H1 (cell line): ENCODE data around the gene SLC25A38. TPM values are rescaled to one million over a fixed set of nuclear protein-coding genes. Genes with fewer than 3 reads are reported as not detected.

ENCODE experiments used
- CTCF ChIA-PET: fragments of 300-600 bp; sonication (Branson Sonifier 250); formaldehyde crosslinking; loops from one replicate; lab custom pipeline; 2021; ENCODE audit not compliant: partially characterized antibody; lab: Charles Lee
- POLR2A ChIA-PET: fragments of 300-600 bp; sonication (Branson Sonifier 250); formaldehyde crosslinking; loops from one replicate; lab custom pipeline; 2021; ENCODE audit warnings: inconsistent platforms; ENCODE audit not compliant: partially characterized antibody; lab: Charles Lee
- DNase-seq, 2 experiments: peaks; one replicate each; pipeline versions ENCODE4 v3.0.0 to v3.0.0-alpha.2; 2010 to 2022; ENCODE audit warnings: low spot score in 2 of 2, low read depth in 1 of 2, mixed read lengths in 1 of 2
- FAIRE-seq: peaks from 2 replicates; lab custom pipeline; 2011; peaks lifted over from hg19 to GRCh38; lab: Jason Lieb, UNC
- H2AFZ ChIP-seq: 2 replicates; pipeline ENCODE4 v1.8.1; 2012; ENCODE audit warnings: low read length, inconsistent platforms
- H2AK5ac ChIP-seq: 2 replicates; pipeline ENCODE4 v1.6.1; 2013; ENCODE audit warnings: low read depth, low read length
- H2BK120ac ChIP-seq: replicated peaks from 2 replicates; pipeline ENCODE3; 2013; ENCODE audit warnings: low read depth, low read length, inconsistent platforms
- H2BK12ac ChIP-seq: 2 replicates; pipeline ENCODE4 v1.6.1; 2013; ENCODE audit warnings: low read depth, low read length
- H2BK15ac ChIP-seq: 2 replicates; pipeline ENCODE4 v1.6.1; 2013; ENCODE audit warnings: low read length
- H2BK20ac ChIP-seq: 2 replicates; pipeline ENCODE4 v1.6.1; 2013; ENCODE audit warnings: low read length
- H2BK5ac ChIP-seq: 2 replicates; pipeline ENCODE4 v1.6.1; 2013; ENCODE audit warnings: low read depth, low read length
- H3K14ac ChIP-seq: 2 replicates; pipeline ENCODE4 v1.6.1; 2013; ENCODE audit warnings: inconsistent platforms; ENCODE audit not compliant: insufficient read length
- H3K18ac ChIP-seq: 2 replicates; pipeline ENCODE4 v1.6.1; 2013; ENCODE audit warnings: low read length; ENCODE audit errors: extremely low read depth
- H3K23ac ChIP-seq: 2 replicates; pipeline ENCODE4 v1.6.1; 2013; ENCODE audit warnings: inconsistent platforms; ENCODE audit not compliant: insufficient read length
- H3K23me2 ChIP-seq: 2 replicates; pipeline ENCODE4 v1.6.1; 2013; ENCODE audit warnings: low read depth, low read length
- H3K27ac ChIP-seq: 2 replicates; pipeline ENCODE4 v1.6.1; 2011; ENCODE audit warnings: low read depth, low read length, inconsistent platforms
- H3K27me3 ChIP-seq, 4 experiments: replicated peaks in 1 of 4; 1 replicate in 1 of 4; 2 replicates in 3 of 4; pipeline versions ENCODE4 v1.6.1 to v1.8.1; 2011 to 2013; ENCODE audit warnings: low read length in 3 of 4, mild to moderate bottlenecking in 3 of 4, inconsistent platforms in 2 of 4, mixed read lengths in 2 of 4, moderate library complexity in 1 of 4; ENCODE audit not compliant: control insufficient read depth in 3 of 4, insufficient read depth in 3 of 4; ENCODE audit errors: extremely low read depth in 1 of 4
- H3K36me3 ChIP-seq, 4 experiments: 2 replicates each; pipeline versions ENCODE4 v1.6.1 to v1.8.1; 2011 to 2013; ENCODE audit warnings: mild to moderate bottlenecking in 4 of 4, low read length in 3 of 4, moderate library complexity in 2 of 4, control low read depth in 1 of 4, inconsistent platforms in 1 of 4; ENCODE audit not compliant: insufficient read depth in 4 of 4, control insufficient read depth in 2 of 4
- H3K4ac ChIP-seq: replicated peaks from 2 replicates; pipeline ENCODE3; 2013; ENCODE audit warnings: low read length, low read depth, mixed read lengths, inconsistent platforms; ENCODE audit not compliant: insufficient read length
- H3K4me1 ChIP-seq, 4 experiments: replicated peaks in 1 of 4; 1 replicate in 1 of 4; 2 replicates in 3 of 4; pipeline versions ENCODE4 v1.6.1 to v1.8.1; 2011 to 2013; ENCODE audit warnings: low read length in 3 of 4, inconsistent platforms in 2 of 4, mixed read lengths in 1 of 4; ENCODE audit not compliant: insufficient read depth in 4 of 4, control insufficient read depth in 3 of 4
- H3K4me2 ChIP-seq, 2 experiments: 2 replicates each; pipeline versions ENCODE4 v1.6.1 to v1.8.1; 2011 to 2013; ENCODE audit warnings: low read depth in 2 of 2, low read length in 2 of 2, control low read depth in 1 of 2, inconsistent platforms in 1 of 2, mild to moderate bottlenecking in 1 of 2; ENCODE audit not compliant: insufficient read depth in 1 of 2
- H3K4me3 ChIP-seq, 4 experiments: fragments of 200-600, 300-600 bp in 1 of 4; sonication (generic), shearing (Covaris generic), sonication (Bioruptor Twin) in 1 of 4; 2 replicates each; pipeline versions ENCODE4 v1.5.1 to v1.8.1; 2011 to 2016; ENCODE audit warnings: low read length in 4 of 4, low read depth in 3 of 4, control low read depth in 2 of 4, inconsistent platforms in 2 of 4, mild to moderate bottlenecking in 2 of 4, mixed read lengths in 1 of 4, moderate library complexity in 1 of 4; ENCODE audit not compliant: insufficient read depth in 2 of 4; ENCODE audit errors: extremely low read depth in 1 of 4
- H3K56ac ChIP-seq: replicated peaks from 2 replicates; pipeline ENCODE3; 2013; ENCODE audit warnings: low read depth, mild to moderate bottlenecking, mixed read lengths, low read length, inconsistent platforms; ENCODE audit not compliant: insufficient read length
- H3K79me1 ChIP-seq: 2 replicates; pipeline ENCODE4 v1.6.1; 2013; ENCODE audit warnings: low read depth, low read length, control low read depth
- H3K79me2 ChIP-seq, 2 experiments: 2 replicates each; pipeline versions ENCODE4 v1.6.1 to v1.8.1; 2012 to 2013; ENCODE audit warnings: low read length in 2 of 2, mild to moderate bottlenecking in 2 of 2, inconsistent platforms in 1 of 2; ENCODE audit not compliant: insufficient read depth in 2 of 2, control insufficient read depth in 1 of 2
- H3K9ac ChIP-seq, 4 experiments: replicated peaks in 1 of 4; 1 replicate in 1 of 4; 2 replicates in 3 of 4; pipeline versions ENCODE4 v1.6.1 to v1.8.1; 2011 to 2013; ENCODE audit warnings: low read depth in 3 of 4, low read length in 3 of 4, control low read depth in 2 of 4, mild to moderate bottlenecking in 2 of 4, moderate library complexity in 2 of 4, inconsistent platforms in 1 of 4; ENCODE audit errors: extremely low read depth in 1 of 4
- H3K9me3 ChIP-seq, 2 experiments: 2 replicates each; pipeline versions ENCODE4 v1.6.1 to v1.8.1; 2012 to 2013; ENCODE audit warnings: mild to moderate bottlenecking in 2 of 2, moderate library complexity in 2 of 2, control low read depth in 1 of 2, inconsistent platforms in 1 of 2, low read depth in 1 of 2, low read length in 1 of 2, mixed read lengths in 1 of 2; ENCODE audit not compliant: insufficient read depth in 2 of 2
- H4K20me1 ChIP-seq, 2 experiments: replicated peaks in 1 of 2; 2 replicates each; pipeline versions ENCODE3 to v1.8.1; 2011 to 2013; ENCODE audit warnings: inconsistent platforms in 2 of 2, low read length in 2 of 2, mild to moderate bottlenecking in 1 of 2; ENCODE audit not compliant: insufficient read depth in 2 of 2, control insufficient read depth in 1 of 2
- H4K5ac ChIP-seq: 2 replicates; pipeline ENCODE4 v1.6.1; 2013; ENCODE audit warnings: low read length, low read depth, mixed read lengths, inconsistent platforms; ENCODE audit not compliant: insufficient read length
- H4K8ac ChIP-seq: 2 replicates; pipeline ENCODE4 v1.8.0; 2013; ENCODE audit warnings: mild to moderate bottlenecking, moderate library complexity, low read length, inconsistent platforms; ENCODE audit not compliant: insufficient read depth; ENCODE audit errors: extremely low read depth
- H4K91ac ChIP-seq: replicated peaks from 2 replicates; pipeline ENCODE3; 2013; ENCODE audit warnings: low read length, mixed read lengths, inconsistent platforms; ENCODE audit not compliant: insufficient read length
- ASH2L ChIP-seq: fragments of 200-600, 300-600 bp; sonication (generic); IDR thresholded peaks from one replicate; pipeline ENCODE4 v1.7.1; 2017; ENCODE audit warnings: low read length
- EZH2 ChIP-seq: fragments of 200-600 bp; sonication (generic); IDR thresholded peaks from 2 replicates; pipeline ENCODE4 v1.7.1; 2012; ENCODE audit warnings: low read depth, mild to moderate bottlenecking, moderate library complexity, low read length, inconsistent platforms; ENCODE audit not compliant: severe bottlenecking
- HDAC2 ChIP-seq, 2 experiments: fragments of 300-600 bp in 1 of 2; sonication (generic) in 1 of 2; IDR thresholded peaks; 2 replicates each; pipeline ENCODE4 v1.6.1; 2011 to 2012; ENCODE audit warnings: low read depth in 2 of 2, low read length in 2 of 2, mild to moderate bottlenecking in 2 of 2, moderate library complexity in 2 of 2, borderline replicate concordance in 1 of 2, inconsistent platforms in 1 of 2
- JUN ChIP-seq: IDR thresholded peaks from 2 replicates; pipeline ENCODE4 v1.6.1; 2011; ENCODE audit warnings: low read depth, mild to moderate bottlenecking, improper control_type of control experiment, low read length
- RFX5 ChIP-seq: IDR thresholded peaks from 2 replicates; pipeline ENCODE4 v1.6.1; 2011; ENCODE audit warnings: low read depth, low read length, improper control_type of control experiment, borderline replicate concordance
- RXRA ChIP-seq: IDR thresholded peaks from 2 replicates; pipeline ENCODE4 v1.6.1; 2011; ENCODE audit warnings: low read depth, mild to moderate bottlenecking, low read length, moderate library complexity; ENCODE audit not compliant: insufficient read depth
- SP1 ChIP-seq: IDR thresholded peaks from 2 replicates; pipeline ENCODE4 v1.6.1; 2011; ENCODE audit warnings: low read depth, low read length
- SP4 ChIP-seq: IDR thresholded peaks from 2 replicates; pipeline ENCODE4 v1.6.1; 2012; ENCODE audit warnings: low read length, inconsistent platforms
- SRF ChIP-seq: IDR thresholded peaks from 2 replicates; pipeline ENCODE4 v1.6.1; 2011; ENCODE audit warnings: mild to moderate bottlenecking, low read depth, low read length, moderate library complexity
- YY1 ChIP-seq: IDR thresholded peaks from 2 replicates; pipeline ENCODE4 v1.6.1; 2011; ENCODE audit warnings: low read depth, mild to moderate bottlenecking, low read length
- WGBS, 2 experiments: shearing (Covaris generic) in 1 of 2; methylation state at CpG; one replicate each; pipeline versions ENCODE4 v1.1.6 to v1.1.7; 2013 to 2015; ENCODE audit warnings: low lambda C conversion rate in 2 of 2, mixed read lengths in 2 of 2, inconsistent platforms in 1 of 2, low coverage in 1 of 2, missing lambda C conversion rate in 1 of 2; ENCODE audit not compliant: insufficient replicate concordance in 2 of 2, insufficient coverage in 1 of 2, insufficient read length in 1 of 2; ENCODE audit errors: extremely low coverage in 1 of 2, missing lambda C conversion rate in 1 of 2; 5-methylcytosine and 5-hydroxymethylcytosine counted together
- polyA plus RNA-seq, 7 experiments: library from polyadenylated mRNA; depleted of rRNA in 3 of 7; stranded (reverse) in 5 of 7; unstranded in 2 of 7; fragments of >200 nt in 5 of 7; fragments of 200-250 nt in 2 of 7; gene quantifications; 1 replicate in 5 of 7; 2 replicates in 1 of 7; 4 replicates in 1 of 7; pipeline versions ENCODE4 v1.2.1 to v1.2.3, GENCODE V29; 2011 to 2013; ENCODE audit warnings: missing spikeins in 2 of 7, mixed read lengths in 2 of 7
- total RNA-seq: library from RNA; stranded (reverse); fragmentation: NEBNext Ultra II Directional; extraction: Animal tissue kit (Norgen Biotek cat#: 25700); gene quantifications from 2 replicates; pipeline ENCODE4 v1.2.1, GENCODE V29; 2021
- TF ChIP-seq, protein P1 (sequence below), 3 experiments: IDR thresholded peaks; 1 replicate in 2 of 3; 2 replicates in 1 of 3; pipeline versions ENCODE4 v1.5.1 to v1.6.1; 2011; ENCODE audit warnings: low read length in 3 of 3, mild to moderate bottlenecking in 3 of 3, inconsistent platforms in 2 of 3, low read depth in 1 of 3, moderate library complexity in 1 of 3; ENCODE audit not compliant: insufficient read depth in 1 of 3; ENCODE audit errors: control extremely low read depth in 1 of 3

Gene SLC25A38
- total and polyA plus RNA-seq, 2 of the 8 experiments (the other 6 are each of a cell fraction or from before 2014, with no cell fraction given) = 41.2 to 45.8 TPM

DNA sequence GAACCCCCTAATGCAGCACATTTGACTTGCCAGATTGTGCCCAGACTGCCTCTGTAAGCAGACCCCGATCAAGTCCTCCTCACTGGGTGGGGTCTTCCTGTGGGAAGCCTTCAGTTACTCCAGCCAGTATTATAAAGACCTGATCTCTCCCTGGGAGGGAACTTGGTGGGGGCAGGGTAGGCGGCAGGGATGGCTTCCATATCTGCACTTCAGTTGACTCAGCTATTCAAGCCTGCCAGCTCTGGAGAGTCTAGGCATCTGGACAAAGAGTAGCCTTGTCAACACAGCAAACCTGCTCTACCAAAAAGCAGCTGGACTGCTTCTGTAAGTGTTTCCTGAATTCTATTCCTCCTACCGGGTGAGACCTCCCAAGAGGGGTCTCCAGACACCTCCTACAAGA lies 21.0 kb upstream of the SLC25A38 start:
- no peak overlapping the region for H2BK120ac ChIP-seq
- H4K20me1 ChIP-seq = no peaks in the 10 kb centered on the region
- H3K4me3 ChIP-seq = no peak overlapping the region
- H3K9ac ChIP-seq = no peak overlapping the region
- no peak overlapping the region for H2BK15ac ChIP-seq
- no peak overlapping the region for H2AK5ac ChIP-seq
- H2BK5ac ChIP-seq = no peak overlapping the region
- no peak overlapping the region for H3K14ac ChIP-seq
- no peak overlapping the region for H2BK20ac ChIP-seq
- ChIA-PET CTCF (interaction anchor here (1.3 kb wide), 1 partner anchor 16 kb away, joined by 5 read pairs; no protein-coding TSS in a partner anchor), POLR2A (no interaction called here)
- no peak for TF ChIP-seq SP4
- TF ChIP-seq SP1 = no peak
- TF ChIP-seq ASH2L = no peak
- TF ChIP-seq, protein P1, sequence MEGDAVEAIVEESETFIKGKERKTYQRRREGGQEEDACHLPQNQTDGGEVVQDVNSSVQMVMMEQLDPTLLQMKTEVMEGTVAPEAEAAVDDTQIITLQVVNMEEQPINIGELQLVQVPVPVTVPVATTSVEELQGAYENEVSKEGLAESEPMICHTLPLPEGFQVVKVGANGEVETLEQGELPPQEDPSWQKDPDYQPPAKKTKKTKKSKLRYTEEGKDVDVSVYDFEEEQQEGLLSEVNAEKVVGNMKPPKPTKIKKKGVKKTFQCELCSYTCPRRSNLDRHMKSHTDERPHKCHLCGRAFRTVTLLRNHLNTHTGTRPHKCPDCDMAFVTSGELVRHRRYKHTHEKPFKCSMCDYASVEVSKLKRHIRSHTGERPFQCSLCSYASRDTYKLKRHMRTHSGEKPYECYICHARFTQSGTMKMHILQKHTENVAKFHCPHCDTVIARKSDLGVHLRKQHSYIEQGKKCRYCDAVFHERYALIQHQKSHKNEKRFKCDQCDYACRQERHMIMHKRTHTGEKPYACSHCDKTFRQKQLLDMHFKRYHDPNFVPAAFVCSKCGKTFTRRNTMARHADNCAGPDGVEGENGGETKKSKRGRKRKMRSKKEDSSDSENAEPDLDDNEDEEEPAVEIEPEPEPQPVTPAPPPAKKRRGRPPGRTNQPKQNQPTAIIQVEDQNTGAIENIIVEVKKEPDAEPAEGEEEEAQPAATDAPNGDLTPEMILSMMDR (IDR thresholded peaks at IDR 0.05; ENCODE audit: control extremely low read depth in 1 of 3, insufficient read depth in 1 of 3, low read depth in 1 of 3, low read length in 3 of 3) = no peak
- TF ChIP-seq YY1 = no peak
- TF ChIP-seq HDAC2 (IDR thresholded peaks at IDR 0.05; ENCODE audit: borderline replicate concordance in 1 of 2, low read depth in 2 of 2, low read length in 2 of 2) = no peak
- no peak for TF ChIP-seq JUN
- TF ChIP-seq RXRA = no peak
- TF ChIP-seq SRF = no peak
- no peak for TF ChIP-seq RFX5
- no peak for TF ChIP-seq EZH2
- no peak overlapping the region for H4K5ac ChIP-seq
- no peaks in the 10 kb centered on the region for H3K23me2 ChIP-seq
- H2BK12ac ChIP-seq = no peak overlapping the region
- no peaks in the 10 kb centered on the region for H3K27me3 ChIP-seq
- no peaks in the 10 kb centered on the region for H3K36me3 ChIP-seq
- WGBS, 2 experiments = 91% methylated on average over 3 of the region's 3 CpGs; no CpG with 5 or more reads in 1 of the 2 experiments
- H3K4me1 ChIP-seq = no peaks in the 10 kb centered on the region
- peak overlapping the region; percentile 6 for H4K91ac ChIP-seq
- no peaks in the 10 kb centered on the region for H3K9me3 ChIP-seq
- DNase-seq (no peak), FAIRE-seq (no peak)
- no peak overlapping the region for H3K23ac ChIP-seq
- no peak overlapping the region for H3K4me2 ChIP-seq
- H4K8ac ChIP-seq = no peak overlapping the region
- no peaks in the 10 kb centered on the region for H3K79me2 ChIP-seq
- no peak overlapping the region for H3K27ac ChIP-seq
- H2AFZ ChIP-seq = no peak overlapping the region
- no peaks in the 10 kb centered on the region for H3K79me1 ChIP-seq
- H3K4ac ChIP-seq = no peak overlapping the region
- H3K56ac ChIP-seq = no peak overlapping the region
- H3K18ac ChIP-seq = no peak overlapping the region
